Vagina (tissue), 2 donors: ENCODE data around the gene N4BP2L2. TPM values are rescaled to one million over a fixed set of nuclear protein-coding genes. Genes with fewer than 3 reads are reported as not detected.
A peak's percentile ranks its signal among the peaks of the same experiment; 100 is the strongest.

Experiments
- DNase-seq, 2 donors: peaks; one replicate each; pipeline ENCODE4 v3.0.0-alpha.2; 2017; ENCODE audit errors: extremely low spot score in 2 of 2
- H3K27ac ChIP-seq: fragments of 200-600 bp; sonication (generic); one replicate; pipeline ENCODE4 v1.5.1; 2019
- H3K27me3 ChIP-seq: fragments of 200-600 bp; sonication (generic); one replicate; pipeline ENCODE4 v1.5.1; 2019
- H3K36me3 ChIP-seq, 2 donors: fragments of 200-600 bp; sonication (generic); one replicate each; pipeline ENCODE4 v1.5.1; 2017 to 2019
- H3K4me1 ChIP-seq: fragments of 200-600 bp; sonication (generic); one replicate; pipeline ENCODE4 v1.5.1; 2019
- H3K4me3 ChIP-seq, 2 donors: fragments of 200-600 bp; sonication (generic); 1 replicate in 1 of 2; 2 replicates in 1 of 2; pipeline ENCODE4 v1.5.1; 2016 to 2019
- H3K9me3 ChIP-seq: fragments of 200-600 bp; sonication (generic); one replicate; pipeline ENCODE4 v1.5.1; 2019
- CTCF ChIP-seq, 3 experiments: fragments of 450-650 bp in 2 of 3; fragments of 200-600 bp in 1 of 3; sonication (generic) in 1 of 3; IDR thresholded peaks; one replicate each; pipeline ENCODE4 v1.5.1; 2017 to 2019; ENCODE audit warnings: antibody characterized with exemption in 3 of 3, mild to moderate bottlenecking in 2 of 3, moderate library complexity in 2 of 3
- POLR2A ChIP-seq, 2 donors: fragments of 450-650 bp; IDR thresholded peaks; one replicate each; pipeline ENCODE4 v1.6.1; 2017; ENCODE audit warnings: antibody characterized with exemption in 2 of 2, mild to moderate bottlenecking in 2 of 2, moderate library complexity in 2 of 2
- POLR2AphosphoS5 ChIP-seq, 2 donors: sonication (generic); formaldehyde crosslinking; IDR thresholded peaks; one replicate each; pipeline ENCODE4 v1.9.0; 2017; ENCODE audit warnings: antibody characterized with exemption in 2 of 2, mild to moderate bottlenecking in 2 of 2, low read depth in 1 of 2; ENCODE audit not compliant: insufficient read depth in 1 of 2
- intact Hi-C: fragments of 100-400 bp; cut with DNase I; formaldehyde crosslinking; loops from one replicate; pipeline ENCODE4 v1.15.1; 2023
- total RNA-seq: library from RNA; depleted of rRNA; stranded (reverse); fragments of >200 nt; gene quantifications from one replicate; pipeline ENCODE4 v1.2.3, GENCODE V29; 2016

N4BP2L2 gene
- total RNA-seq, 1 donor from 2014 or later = 173 TPM

- intact Hi-C loops = no loop called here
- H3K4me3 ChIP-seq = no peak overlapping the region
- no peak for DNase-seq
- TF ChIP-seq POLR2AphosphoS5 (IDR thresholded peaks at IDR 0.05; ENCODE audit: insufficient read depth in 1 of 2, low read depth in 1 of 2) (no peak), POLR2A (IDR thresholded peaks at IDR 0.05) (no peak), CTCF (IDR thresholded peaks at IDR 0.05) (no peak)
- peaks cover 0 to 8% of the 10 kb centered on the region in 2 donors for H3K36me3 ChIP-seq
- H3K4me1 ChIP-seq = peaks cover 91% of the 10 kb centered on the region
- no peaks in the 10 kb centered on the region for H3K9me3 ChIP-seq
- peak overlapping the region; percentile 25 for H3K27ac ChIP-seq
- no peaks in the 10 kb centered on the region for H3K27me3 ChIP-seq
Observed at GRCh38 chr13:32530841-32531253, 7.7 kb downstream of the N4BP2L2 start.

- intact Hi-C loops = no loop called here
- no peaks in the 10 kb centered on the region for H3K27me3 ChIP-seq
- H3K4me3 ChIP-seq = no peak overlapping the region
- H3K9me3 ChIP-seq = no peaks in the 10 kb centered on the region
- H3K27ac ChIP-seq = no peak overlapping the region
- TF ChIP-seq POLR2A (IDR thresholded peaks at IDR 0.05) = no peak
- no peak for TF ChIP-seq POLR2AphosphoS5 (IDR thresholded peaks at IDR 0.05; ENCODE audit: insufficient read depth in 1 of 2, low read depth in 1 of 2)
- peaks cover 0 to 4% of the 10 kb centered on the region in 2 donors for H3K36me3 ChIP-seq
- peaks cover 66% of the 10 kb centered on the region for H3K4me1 ChIP-seq
- DNase-seq = no peak
Observed at GRCh38 chr13:32528358-32528757, 10.2 kb downstream of the N4BP2L2 start.

DNA sequence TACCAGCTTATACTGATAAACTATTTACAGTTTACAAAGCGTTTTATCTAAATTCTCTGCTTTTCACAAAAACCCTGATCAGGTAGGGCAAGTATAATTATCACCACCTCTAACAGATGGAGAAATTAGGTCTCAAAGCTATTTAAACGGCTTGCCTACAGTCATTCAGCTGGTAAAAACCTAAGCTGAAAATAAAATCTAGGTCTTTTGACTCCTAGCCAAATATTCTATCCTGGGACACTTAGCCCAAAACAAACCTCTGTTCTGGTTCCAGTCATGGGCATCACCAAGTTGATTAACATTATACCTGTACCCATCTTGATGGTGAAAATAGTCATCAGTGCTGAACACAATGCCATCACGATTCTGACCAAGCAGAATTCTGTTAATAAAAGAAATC lies 11.4 kb downstream of the N4BP2L2 start:
- no peak for DNase-seq
- H3K9me3 ChIP-seq = no peaks in the 10 kb centered on the region
- no peaks in the 10 kb centered on the region for H3K27me3 ChIP-seq
- no peak overlapping the region for H3K4me3 ChIP-seq
- intact Hi-C loops = no loop called here
- peaks cover 0 to 4% of the 10 kb centered on the region in 2 donors for H3K36me3 ChIP-seq
- TF ChIP-seq CTCF (IDR thresholded peaks at IDR 0.05) (no peak), POLR2AphosphoS5 (IDR thresholded peaks at IDR 0.05; ENCODE audit: insufficient read depth in 1 of 2, low read depth in 1 of 2) (no peak), POLR2A (IDR thresholded peaks at IDR 0.05) (no peak)
- no peak overlapping the region for H3K27ac ChIP-seq
- peaks cover 54% of the 10 kb centered on the region for H3K4me1 ChIP-seq

- H3K36me3 ChIP-seq = peaks cover 0 to 12% of the 10 kb centered on the region in 2 donors
- TF ChIP-seq POLR2AphosphoS5 (IDR thresholded peaks at IDR 0.05; ENCODE audit: insufficient read depth in 1 of 2, low read depth in 1 of 2) = no peak
- TF ChIP-seq POLR2A (IDR thresholded peaks at IDR 0.05) = no peak
- TF ChIP-seq CTCF (IDR thresholded peaks at IDR 0.05) = no peak
- H3K27me3 ChIP-seq = no peaks in the 10 kb centered on the region
- H3K4me3 ChIP-seq = no peak overlapping the region
- H3K4me1 ChIP-seq = peaks cover 40% of the 10 kb centered on the region
- intact Hi-C loops = no loop called here
- H3K9me3 ChIP-seq = no peaks in the 10 kb centered on the region
- H3K27ac ChIP-seq = no peak overlapping the region
- DNase-seq = no peak
Observed at GRCh38 chr13:32525766-32526165, 12.8 kb downstream of the N4BP2L2 start.

DNA sequence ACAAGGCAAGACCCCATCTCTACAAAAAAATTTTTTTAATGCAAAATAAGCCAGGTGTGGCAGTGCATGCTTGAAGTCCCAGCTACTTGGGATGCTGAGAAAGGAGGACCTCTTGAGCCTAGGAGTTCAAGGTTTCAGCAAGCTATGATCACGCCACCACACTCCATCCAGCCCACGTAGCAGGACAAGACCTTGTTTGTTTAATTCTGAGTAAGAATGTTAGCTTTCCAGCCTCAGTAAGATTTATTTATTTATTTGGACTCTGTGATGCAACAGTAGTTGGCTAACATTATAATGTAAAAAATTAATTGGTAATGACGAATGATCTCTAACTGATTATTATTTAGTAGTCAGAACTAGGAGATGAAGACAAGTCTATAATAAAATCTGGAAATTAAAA lies 23.3 kb downstream of the N4BP2L2 start:
- Histone ChIP-seq H3K27ac (no peak overlapping the region), H3K9me3 (no peaks in the 10 kb centered on the region), H3K4me3 (no peak overlapping the region), H3K4me1 (no peaks in the 10 kb centered on the region), H3K36me3 (peaks cover 0 to 44% of the 10 kb centered on the region in 2 donors), H3K27me3 (no peaks in the 10 kb centered on the region)
- intact Hi-C loops = no loop called here
- no peak for DNase-seq
- TF ChIP-seq POLR2A (IDR thresholded peaks at IDR 0.05) = no peak
- TF ChIP-seq CTCF (IDR thresholded peaks at IDR 0.05) = no peak
- TF ChIP-seq POLR2AphosphoS5 (IDR thresholded peaks at IDR 0.05; ENCODE audit: insufficient read depth in 1 of 2, low read depth in 1 of 2) = no peak
